ENCODE data around the gene GCN1.

GCN1 gene

GRCh38 chr12:120132863-120133385, 61.6 kb downstream of the GCN1 start:
- H3K4me1 ChIP-seq (ENCODE audit: control insufficient read depth, insufficient read depth, low read length): no peaks in the 10 kb centered on the region
- H3K4me3 ChIP-seq (ENCODE audit: low read depth, low read length): no peak overlapping the region
- no peaks in the 10 kb centered on the region for H3K9me3 ChIP-seq (ENCODE audit: control insufficient read depth, insufficient read depth, low read depth, low read length)
- peaks cover 46 to 99% of the 10 kb centered on the region in 2 experiments for H3K36me3 ChIP-seq (ENCODE audit: control insufficient read depth in 2 of 2, insufficient read depth in 1 of 2, low read length in 2 of 2)
- no peak overlapping the region for H3K27ac ChIP-seq (ENCODE audit: extremely low read depth, low read depth, low read length)
- ChIA-PET POLR2A (interaction anchor here (2.1 kb wide), 1 partner anchor 69 kb away, joined by 11 read pairs; the partner anchor contains the start of gene RPLP0), CTCF (interaction anchor here (0.6 kb wide), 1 partner anchor 79 kb away, joined by 3 read pairs; no protein-coding TSS in a partner anchor)
- peak; percentile 39 for TF ChIP-seq EGR2 (tag by site-specific recombination; IDR thresholded peaks at IDR 0.05; ENCODE audit: low read depth)
- TF ChIP-seq PATZ1 (tag by site-specific recombination; IDR thresholded peaks at IDR 0.05): no peak
- TF ChIP-seq ZFHX2 (tag by site-specific recombination; conservative IDR thresholded peaks at IDR 0.05): peak; percentile 74

GRCh38 chr12:120132054-120132836, 62.3 kb downstream of the GCN1 start:
- H3K27ac ChIP-seq (ENCODE audit: extremely low read depth, low read depth, low read length): no peak overlapping the region
- no peak overlapping the region for H3K4me3 ChIP-seq (ENCODE audit: low read depth, low read length)
- TF ChIP-seq ZNF558 (tag by site-specific recombination; IDR thresholded peaks at IDR 0.05) (no peak), ZNF692 (tag by site-specific recombination; IDR thresholded peaks at IDR 0.05) (no peak), ZNF571 (tag by site-specific recombination; IDR thresholded peaks at IDR 0.05) (no peak), ZSCAN23 (tag by site-specific recombination; IDR thresholded peaks at IDR 0.05) (no peak), ZNF292 (tag by site-specific recombination; IDR thresholded peaks at IDR 0.05; ENCODE audit: borderline replicate concordance, low read depth) (no peak)
- ChIA-PET POLR2A (interaction anchor here (2.1 kb wide), 1 partner anchor 69 kb away, joined by 11 read pairs; the partner anchor contains the start of gene RPLP0), CTCF (interaction anchor here (0.5 to 0.6 kb wide), 2 partner anchors 17 to 80 kb away, joined by 3 to 5 read pairs; no protein-coding TSS in a partner anchor)
- H3K9me3 ChIP-seq (ENCODE audit: control insufficient read depth, insufficient read depth, low read depth, low read length): no peaks in the 10 kb centered on the region
- H3K36me3 ChIP-seq (ENCODE audit: control insufficient read depth in 2 of 2, insufficient read depth in 1 of 2, low read length in 2 of 2): peaks cover 50 to 99% of the 10 kb centered on the region in 2 experiments
- H3K4me1 ChIP-seq (ENCODE audit: control insufficient read depth, insufficient read depth, low read length): no peaks in the 10 kb centered on the region

GRCh38 chr12:120131116-120131515, 63.4 kb downstream of the GCN1 start:
- no peaks in the 10 kb centered on the region for H3K4me1 ChIP-seq (ENCODE audit: control insufficient read depth, insufficient read depth, low read length)
- ChIA-PET POLR2A (interaction anchor here (2.1 kb wide), 1 partner anchor 70 kb away, joined by 11 read pairs; the partner anchor contains the start of gene RPLP0), CTCF (no interaction called here)
- TF ChIP-seq ZNF658 (tag by site-specific recombination; IDR thresholded peaks at IDR 0.05) (no peak), PRDM4 (tag by site-specific recombination; IDR thresholded peaks at IDR 0.05) (no peak), AEBP2 (tag by site-specific recombination; IDR thresholded peaks at IDR 0.05; ENCODE audit: borderline replicate concordance) (no peak), ZNF148 (tag by site-specific recombination; IDR thresholded peaks at IDR 0.05; ENCODE audit: borderline replicate concordance) (no peak), ZNF596 (tag by site-specific recombination; IDR thresholded peaks at IDR 0.05) (no peak), ZNF133 (tag by site-specific recombination; IDR thresholded peaks at IDR 0.05) (no peak), ZNF654 (tag by site-specific recombination; IDR thresholded peaks at IDR 0.05; ENCODE audit: low read depth) (no peak), HOXC10 (CRISPR knock-in tag; IDR thresholded peaks at IDR 0.05) (no peak), ZNF423 (tag by site-specific recombination; IDR thresholded peaks at IDR 0.05) (no peak), ZNF561 (tag by site-specific recombination; IDR thresholded peaks at IDR 0.05; ENCODE audit: borderline replicate concordance) (no peak), ZSCAN30 (tag by site-specific recombination; IDR thresholded peaks at IDR 0.05) (no peak), ZNF677 (tag by site-specific recombination; IDR thresholded peaks at IDR 0.05) (no peak)

More at GRCh38 chr12:120131116-120131515, 63.4 kb downstream of the GCN1 start:
- Histone ChIP-seq H3K36me3 (ENCODE audit: control insufficient read depth in 2 of 2, insufficient read depth in 1 of 2, low read length in 2 of 2) (peaks cover 46 to 99% of the 10 kb centered on the region in 2 experiments), H3K4me3 (ENCODE audit: low read depth, low read length) (no peak overlapping the region), H3K9me3 (ENCODE audit: control insufficient read depth, insufficient read depth, low read depth, low read length) (no peaks in the 10 kb centered on the region), H3K27ac (ENCODE audit: extremely low read depth, low read depth, low read length) (no peak overlapping the region)
